Gastroesophageal sphincter (tissue), 3 donors: ENCODE results near the gene UGDH.

ENCODE experiments used
- CTCF ChIP-seq, 4 experiments: fragments of 200-600 bp in 2 of 4; fragments of 450-650 bp in 2 of 4; sonication (generic) in 1 of 4; IDR thresholded peaks; one replicate each; pipeline ENCODE4 v1.5.1; 2017 to 2019; ENCODE audit warnings: antibody characterized with exemption in 4 of 4, mild to moderate bottlenecking in 2 of 4, moderate library complexity in 2 of 4
- EP300 ChIP-seq: sonication (generic); formaldehyde crosslinking; IDR thresholded peaks from one replicate; pipeline ENCODE4 v1.6.1; 2017; ENCODE audit warnings: antibody characterized with exemption, mild to moderate bottlenecking
- POLR2A ChIP-seq, 2 donors: fragments of 450-650 bp; IDR thresholded peaks; one replicate each; pipeline ENCODE4 v1.6.1; 2017; ENCODE audit warnings: antibody characterized with exemption in 2 of 2, mild to moderate bottlenecking in 2 of 2, moderate library complexity in 1 of 2
- POLR2AphosphoS5 ChIP-seq: sonication (generic); formaldehyde crosslinking; IDR thresholded peaks from one replicate; pipeline ENCODE4 v1.6.1; 2017; ENCODE audit warnings: antibody characterized with exemption

GRCh38 chr4:39494354-39494753, 32.9 kb downstream of the UGDH start:
- TF ChIP-seq CTCF (IDR thresholded peaks at IDR 0.05) (no peak), POLR2AphosphoS5 (no peak), POLR2A (IDR thresholded peaks at IDR 0.05) (no peak), EP300 (no peak)
